RKO (cell line): ENCODE results near the gene ACACB.

Experiments
- DNase-seq: peaks from one replicate; pipeline ENCODE4 v3.0.0-alpha.2; 2016; ENCODE audit warnings: low spot score

Gene ACACB

GRCh38 chr12:109115758-109116610 is at the start of gene ACACB:
ACACB (plus strand) TSS chr12:109116587; CDS start chr12:109139406, 22,819 bp downstream.
- no peak for DNase-seq

- DNase-seq, result no peak
These were observed 46.8 kb upstream of the ACACB start for GRCh38 chr12:109069307-109070271.

- no peak for DNase-seq
These were observed 41.5 kb upstream of the ACACB start for GRCh38 chr12:109074866-109075265.

GRCh38 chr12:109082751-109083150 is 33.6 kb upstream of the ACACB start:
- no peak for DNase-seq

GRCh38 chr12:109084425-109084824 is 32.0 kb upstream of the ACACB start:
- no peak for DNase-seq

- no peak for DNase-seq
These were observed 30.8 kb upstream of the ACACB start for GRCh38 chr12:109085590-109085989.

GRCh38 chr12:109087250-109087649 is 29.1 kb upstream of the ACACB start:
- DNase-seq, result no peak

GRCh38 chr12:109088818-109089217 is 27.6 kb upstream of the ACACB start:
- DNase-seq, result no peak

GRCh38 chr12:109089683-109090082 is 26.7 kb upstream of the ACACB start:
- no peak for DNase-seq

GRCh38 chr12:109092497-109093021 is 23.8 kb upstream of the ACACB start:
- DNase-seq, result peak; percentile 54

GRCh38 chr12:109093022-109093918 is 23.1 kb upstream of the ACACB start, which contains the start of gene ALKBH2:
ALKBH2 (minus strand) TSS chr12:109093472; CDS start chr12:109092786, 686 bp downstream.
- DNase-seq, result peak; percentile 93

GRCh38 chr12:109097140-109097434 is 19.3 kb upstream of the ACACB start:
- DNase-seq, result no peak

- peak; percentile 95 for DNase-seq
These were observed 18.8 kb upstream of the ACACB start, which contains the start of gene UNG for GRCh38 chr12:109097435-109098182. UNG (plus strand) TSS chr12:109097597; CDS start chr12:109097680, 83 bp downstream.

GRCh38 chr12:109098183-109098604 is 18.2 kb upstream of the ACACB start:
- DNase-seq, result peak; percentile 69

- DNase-seq, result no peak
These were observed 17.7 kb upstream of the ACACB start for GRCh38 chr12:109098651-109099050.

- no peak for DNase-seq
These were observed 16.9 kb upstream of the ACACB start for GRCh38 chr12:109099431-109100020.

- DNase-seq, result no peak
These were observed 15.6 kb upstream of the ACACB start for GRCh38 chr12:109100741-109101140.

- DNase-seq, result no peak
These were observed 13.9 kb upstream of the ACACB start for GRCh38 chr12:109102491-109102890.

- DNase-seq, result no peak
These were observed 11.2 kb upstream of the ACACB start for GRCh38 chr12:109105176-109105575.

GRCh38 chr12:109109746-109110350 is 6.5 kb upstream of the ACACB start:
- DNase-seq, result no peak
